ENCODE measurements around the gene TRPT1. TPM values are rescaled to one million over a fixed set of nuclear protein-coding genes. Genes with fewer than 3 reads are reported as not detected.

Gene TRPT1
- total and polyA plus RNA-seq, 2 experiments from 2014 or later: 36.9 to 52.2 TPM

DNA sequence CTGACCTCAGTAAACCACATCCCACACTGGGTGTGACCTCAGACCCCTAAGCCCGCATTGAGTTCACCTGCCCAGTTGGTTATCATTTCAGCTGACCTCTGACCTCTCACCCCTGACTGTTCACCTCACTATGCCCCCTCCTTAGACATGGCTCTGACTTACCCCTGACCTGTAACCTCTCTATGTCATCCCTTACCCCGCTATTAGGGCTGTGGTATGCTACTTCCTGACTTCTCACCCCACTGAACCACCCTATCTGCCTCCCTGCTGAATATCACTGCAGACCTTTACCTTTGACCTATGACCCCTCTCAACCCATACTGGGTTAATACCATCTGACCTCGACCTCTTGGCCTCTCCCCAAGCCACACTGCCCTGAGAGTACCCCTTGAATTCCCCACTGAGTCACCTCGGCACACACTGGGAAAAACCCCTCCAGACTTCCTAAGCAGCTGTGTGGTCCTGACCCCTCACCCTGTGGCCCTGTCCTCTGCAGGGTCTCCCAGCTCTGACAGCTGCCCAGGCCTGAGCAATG is 33.6 kb upstream of the TRPT1 start:
- H3K27me3 Mint-ChIP-seq (ENCODE audit: insufficient read depth, low read depth, poor library complexity): peaks cover 11% of the 10 kb centered on the region
- Histone ChIP-seq H3K27me3 (ENCODE audit: insufficient read depth) (no peaks in the 10 kb centered on the region), H4K20me1 (replicated peaks; ENCODE audit: insufficient read depth) (0 out of 2 replicates have a peak, but pooled peaks cover 4% of the 10 kb centered on the region), H3K4me1 (ENCODE audit: insufficient read depth) (no peaks in the 10 kb centered on the region), H3F3A (replicated peaks; ENCODE audit: low read depth) (0 out of 2 replicates have a peak, but pooled peaks cover 4% of the 10 kb centered on the region), H3K27ac (ENCODE audit: low read depth) (no peak overlapping the region), H3K4me2 (no peak overlapping the region), H3K36me3 (ENCODE audit: insufficient read depth) (peaks cover 11% of the 10 kb centered on the region), H3K79me2 (replicated peaks; ENCODE audit: insufficient read depth) (no peaks in the 10 kb centered on the region), H3K4me3 (no peak overlapping the region), H2AFZ (no peak overlapping the region), H3K9me2 (ENCODE audit: insufficient read depth) (no peaks in the 10 kb centered on the region)
- no peak overlapping the region for H3K27ac Mint-ChIP-seq
- no peak overlapping the region for H3K4me3 Mint-ChIP-seq
- DNase-seq (ENCODE audit: low spot score) (no peak), ATAC-seq (no peak)
- no peak for TF ChIP-seq EZH2phosphoT487 (IDR thresholded peaks at IDR 0.05; ENCODE audit: unreplicated experiment)
- no peak for TF ChIP-seq ZNF331 (CRISPR knock-in tag; IDR thresholded peaks at IDR 0.05; ENCODE audit: low read depth)
- TF ChIP-seq, protein P1, sequence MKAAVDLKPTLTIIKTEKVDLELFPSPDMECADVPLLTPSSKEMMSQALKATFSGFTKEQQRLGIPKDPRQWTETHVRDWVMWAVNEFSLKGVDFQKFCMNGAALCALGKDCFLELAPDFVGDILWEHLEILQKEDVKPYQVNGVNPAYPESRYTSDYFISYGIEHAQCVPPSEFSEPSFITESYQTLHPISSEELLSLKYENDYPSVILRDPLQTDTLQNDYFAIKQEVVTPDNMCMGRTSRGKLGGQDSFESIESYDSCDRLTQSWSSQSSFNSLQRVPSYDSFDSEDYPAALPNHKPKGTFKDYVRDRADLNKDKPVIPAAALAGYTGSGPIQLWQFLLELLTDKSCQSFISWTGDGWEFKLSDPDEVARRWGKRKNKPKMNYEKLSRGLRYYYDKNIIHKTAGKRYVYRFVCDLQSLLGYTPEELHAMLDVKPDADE (IDR thresholded peaks at IDR 0.05): no peak
- TF ChIP-seq STAT1 (IDR thresholded peaks at IDR 0.05; ENCODE audit: unreplicated experiment): no peak
- TF ChIP-seq ZNF114 (CRISPR knock-in tag; IDR thresholded peaks at IDR 0.05): no peak
- TF ChIP-seq POLR2AphosphoS5 (IDR thresholded peaks at IDR 0.05; ENCODE audit: low read depth): no peak
- no peak for TF ChIP-seq NANOG (IDR thresholded peaks at IDR 0.05; ENCODE audit: borderline replicate concordance)
- TF ChIP-seq CREB1 (CRISPR knock-in tag; IDR thresholded peaks at IDR 0.05; ENCODE audit: low read depth): no peak
- no peak for TF ChIP-seq EZH2 (IDR thresholded peaks at IDR 0.05; ENCODE audit: low read depth, unreplicated experiment)
- no peak for TF ChIP-seq JUNB (IDR thresholded peaks at IDR 0.05; ENCODE audit: unreplicated experiment)
- TF ChIP-seq, protein P2, sequence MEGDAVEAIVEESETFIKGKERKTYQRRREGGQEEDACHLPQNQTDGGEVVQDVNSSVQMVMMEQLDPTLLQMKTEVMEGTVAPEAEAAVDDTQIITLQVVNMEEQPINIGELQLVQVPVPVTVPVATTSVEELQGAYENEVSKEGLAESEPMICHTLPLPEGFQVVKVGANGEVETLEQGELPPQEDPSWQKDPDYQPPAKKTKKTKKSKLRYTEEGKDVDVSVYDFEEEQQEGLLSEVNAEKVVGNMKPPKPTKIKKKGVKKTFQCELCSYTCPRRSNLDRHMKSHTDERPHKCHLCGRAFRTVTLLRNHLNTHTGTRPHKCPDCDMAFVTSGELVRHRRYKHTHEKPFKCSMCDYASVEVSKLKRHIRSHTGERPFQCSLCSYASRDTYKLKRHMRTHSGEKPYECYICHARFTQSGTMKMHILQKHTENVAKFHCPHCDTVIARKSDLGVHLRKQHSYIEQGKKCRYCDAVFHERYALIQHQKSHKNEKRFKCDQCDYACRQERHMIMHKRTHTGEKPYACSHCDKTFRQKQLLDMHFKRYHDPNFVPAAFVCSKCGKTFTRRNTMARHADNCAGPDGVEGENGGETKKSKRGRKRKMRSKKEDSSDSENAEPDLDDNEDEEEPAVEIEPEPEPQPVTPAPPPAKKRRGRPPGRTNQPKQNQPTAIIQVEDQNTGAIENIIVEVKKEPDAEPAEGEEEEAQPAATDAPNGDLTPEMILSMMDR (conservative IDR thresholded peaks at IDR 0.05; ENCODE audit: low read depth in 2 of 2): no peak
- TF ChIP-seq, protein P3, sequence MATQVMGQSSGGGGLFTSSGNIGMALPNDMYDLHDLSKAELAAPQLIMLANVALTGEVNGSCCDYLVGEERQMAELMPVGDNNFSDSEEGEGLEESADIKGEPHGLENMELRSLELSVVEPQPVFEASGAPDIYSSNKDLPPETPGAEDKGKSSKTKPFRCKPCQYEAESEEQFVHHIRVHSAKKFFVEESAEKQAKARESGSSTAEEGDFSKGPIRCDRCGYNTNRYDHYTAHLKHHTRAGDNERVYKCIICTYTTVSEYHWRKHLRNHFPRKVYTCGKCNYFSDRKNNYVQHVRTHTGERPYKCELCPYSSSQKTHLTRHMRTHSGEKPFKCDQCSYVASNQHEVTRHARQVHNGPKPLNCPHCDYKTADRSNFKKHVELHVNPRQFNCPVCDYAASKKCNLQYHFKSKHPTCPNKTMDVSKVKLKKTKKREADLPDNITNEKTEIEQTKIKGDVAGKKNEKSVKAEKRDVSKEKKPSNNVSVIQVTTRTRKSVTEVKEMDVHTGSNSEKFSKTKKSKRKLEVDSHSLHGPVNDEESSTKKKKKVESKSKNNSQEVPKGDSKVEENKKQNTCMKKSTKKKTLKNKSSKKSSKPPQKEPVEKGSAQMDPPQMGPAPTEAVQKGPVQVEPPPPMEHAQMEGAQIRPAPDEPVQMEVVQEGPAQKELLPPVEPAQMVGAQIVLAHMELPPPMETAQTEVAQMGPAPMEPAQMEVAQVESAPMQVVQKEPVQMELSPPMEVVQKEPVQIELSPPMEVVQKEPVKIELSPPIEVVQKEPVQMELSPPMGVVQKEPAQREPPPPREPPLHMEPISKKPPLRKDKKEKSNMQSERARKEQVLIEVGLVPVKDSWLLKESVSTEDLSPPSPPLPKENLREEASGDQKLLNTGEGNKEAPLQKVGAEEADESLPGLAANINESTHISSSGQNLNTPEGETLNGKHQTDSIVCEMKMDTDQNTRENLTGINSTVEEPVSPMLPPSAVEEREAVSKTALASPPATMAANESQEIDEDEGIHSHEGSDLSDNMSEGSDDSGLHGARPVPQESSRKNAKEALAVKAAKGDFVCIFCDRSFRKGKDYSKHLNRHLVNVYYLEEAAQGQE (IDR thresholded peaks at IDR 0.05; ENCODE audit: unreplicated experiment): no peak
- TF ChIP-seq, protein P4, sequence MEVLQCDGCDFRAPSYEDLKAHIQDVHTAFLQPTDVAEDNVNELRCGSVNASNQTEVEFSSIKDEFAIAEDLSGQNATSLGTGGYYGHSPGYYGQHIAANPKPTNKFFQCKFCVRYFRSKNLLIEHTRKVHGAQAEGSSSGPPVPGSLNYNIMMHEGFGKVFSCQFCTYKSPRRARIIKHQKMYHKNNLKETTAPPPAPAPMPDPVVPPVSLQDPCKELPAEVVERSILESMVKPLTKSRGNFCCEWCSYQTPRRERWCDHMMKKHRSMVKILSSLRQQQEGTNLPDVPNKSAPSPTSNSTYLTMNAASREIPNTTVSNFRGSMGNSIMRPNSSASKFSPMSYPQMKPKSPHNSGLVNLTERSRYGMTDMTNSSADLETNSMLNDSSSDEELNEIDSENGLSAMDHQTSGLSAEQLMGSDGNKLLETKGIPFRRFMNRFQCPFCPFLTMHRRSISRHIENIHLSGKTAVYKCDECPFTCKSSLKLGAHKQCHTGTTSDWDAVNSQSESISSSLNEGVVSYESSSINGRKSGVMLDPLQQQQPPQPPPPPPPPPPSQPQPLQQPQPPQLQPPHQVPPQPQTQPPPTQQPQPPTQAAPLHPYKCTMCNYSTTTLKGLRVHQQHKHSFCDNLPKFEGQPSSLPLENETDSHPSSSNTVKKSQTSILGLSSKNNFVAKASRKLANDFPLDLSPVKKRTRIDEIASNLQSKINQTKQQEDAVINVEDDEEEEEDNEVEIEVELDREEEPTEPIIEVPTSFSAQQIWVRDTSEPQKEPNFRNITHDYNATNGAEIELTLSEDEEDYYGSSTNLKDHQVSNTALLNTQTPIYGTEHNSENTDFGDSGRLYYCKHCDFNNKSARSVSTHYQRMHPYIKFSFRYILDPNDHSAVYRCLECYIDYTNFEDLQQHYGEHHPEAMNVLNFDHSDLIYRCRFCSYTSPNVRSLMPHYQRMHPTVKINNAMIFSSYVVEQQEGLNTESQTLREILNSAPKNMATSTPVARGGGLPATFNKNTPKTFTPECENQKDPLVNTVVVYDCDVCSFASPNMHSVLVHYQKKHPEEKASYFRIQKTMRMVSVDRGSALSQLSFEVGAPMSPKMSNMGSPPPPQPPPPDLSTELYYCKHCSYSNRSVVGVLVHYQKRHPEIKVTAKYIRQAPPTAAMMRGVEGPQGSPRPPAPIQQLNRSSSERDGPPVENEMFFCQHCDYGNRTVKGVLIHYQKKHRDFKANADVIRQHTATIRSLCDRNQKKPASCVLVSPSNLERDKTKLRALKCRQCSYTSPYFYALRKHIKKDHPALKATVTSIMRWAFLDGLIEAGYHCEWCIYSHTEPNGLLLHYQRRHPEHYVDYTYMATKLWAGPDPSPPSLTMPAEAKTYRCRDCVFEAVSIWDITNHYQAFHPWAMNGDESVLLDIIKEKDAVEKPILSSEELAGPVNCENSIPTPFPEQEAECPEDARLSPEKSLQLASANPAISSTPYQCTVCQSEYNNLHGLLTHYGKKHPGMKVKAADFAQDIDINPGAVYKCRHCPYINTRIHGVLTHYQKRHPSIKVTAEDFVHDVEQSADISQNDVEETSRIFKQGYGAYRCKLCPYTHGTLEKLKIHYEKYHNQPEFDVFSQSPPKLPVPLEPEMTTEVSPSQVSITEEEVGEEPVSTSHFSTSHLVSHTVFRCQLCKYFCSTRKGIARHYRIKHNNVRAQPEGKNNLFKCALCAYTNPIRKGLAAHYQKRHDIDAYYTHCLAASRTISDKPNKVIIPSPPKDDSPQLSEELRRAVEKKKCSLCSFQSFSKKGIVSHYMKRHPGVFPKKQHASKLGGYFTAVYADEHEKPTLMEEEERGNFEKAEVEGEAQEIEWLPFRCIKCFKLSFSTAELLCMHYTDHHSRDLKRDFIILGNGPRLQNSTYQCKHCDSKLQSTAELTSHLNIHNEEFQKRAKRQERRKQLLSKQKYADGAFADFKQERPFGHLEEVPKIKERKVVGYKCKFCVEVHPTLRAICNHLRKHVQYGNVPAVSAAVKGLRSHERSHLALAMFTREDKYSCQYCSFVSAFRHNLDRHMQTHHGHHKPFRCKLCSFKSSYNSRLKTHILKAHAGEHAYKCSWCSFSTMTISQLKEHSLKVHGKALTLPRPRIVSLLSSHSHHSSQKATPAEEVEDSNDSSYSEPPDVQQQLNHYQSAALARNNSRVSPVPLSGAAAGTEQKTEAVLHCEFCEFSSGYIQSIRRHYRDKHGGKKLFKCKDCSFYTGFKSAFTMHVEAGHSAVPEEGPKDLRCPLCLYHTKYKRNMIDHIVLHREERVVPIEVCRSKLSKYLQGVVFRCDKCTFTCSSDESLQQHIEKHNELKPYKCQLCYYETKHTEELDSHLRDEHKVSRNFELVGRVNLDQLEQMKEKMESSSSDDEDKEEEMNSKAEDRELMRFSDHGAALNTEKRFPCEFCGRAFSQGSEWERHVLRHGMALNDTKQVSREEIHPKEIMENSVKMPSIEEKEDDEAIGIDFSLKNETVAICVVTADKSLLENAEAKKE (CRISPR knock-in tag; IDR thresholded peaks at IDR 0.05): no peak
- H3K9me3 Mint-ChIP-seq: no peaks in the 10 kb centered on the region
- peaks cover 69% of the 10 kb centered on the region for H3K36me3 Mint-ChIP-seq (ENCODE audit: low read depth)
- peaks cover 7% of the 10 kb centered on the region; the same call in 2 of the 3 replicates for H3K4me1 Mint-ChIP-seq
